H7 (cell line): Measurements from ENCODE around the gene MYLK3. TPM values are rescaled to one million over a fixed set of nuclear protein-coding genes. Genes with fewer than 3 reads are reported as not detected.
"Not testable (repeated sequence)": the region's sequence is repeated elsewhere in the genome, so short reads cannot be mapped to it uniquely, and the experiment has no call there.

ENCODE experiments used
- DNase-seq: peaks from one replicate; pipeline ENCODE4 v3.0.0; 2012
- H3K27me3 ChIP-seq: 2 replicates; pipeline ENCODE4 v1.6.0; 2011; ENCODE audit warnings: mild to moderate bottlenecking, low read length; ENCODE audit not compliant: control insufficient read depth, insufficient read depth
- H3K36me3 ChIP-seq: replicated peaks from 2 replicates; pipeline ENCODE4 v1.5.1; 2011; ENCODE audit warnings: low read length; ENCODE audit not compliant: control insufficient read depth, insufficient read depth
- H3K4me3 ChIP-seq: 2 replicates; pipeline ENCODE4 v1.5.1; 2011; ENCODE audit warnings: low read depth, mild to moderate bottlenecking, control low read depth, low read length, moderate library complexity; ENCODE audit not compliant: insufficient read depth
- total RNA-seq: library from RNA; depleted of rRNA; stranded (reverse); fragments of >200 nt; shearing (Covaris generic); gene quantifications from 2 replicates; pipeline ENCODE4 v1.2.3, GENCODE V29; 2014

Gene MYLK3
- total RNA-seq, 1 experiment from 2014 or later = 2.3 TPM

- DNase-seq = no peak
- peaks cover 18% of the 10 kb centered on the region for H3K36me3 ChIP-seq
- H3K27me3 ChIP-seq = no peaks in the 10 kb centered on the region
- no peak overlapping the region for H3K4me3 ChIP-seq
Observed at GRCh38 chr16:46700048-46700447, 48.1 kb downstream of the MYLK3 start.

- DNase-seq = no peak
- Histone ChIP-seq H3K4me3 (no peak overlapping the region), H3K36me3 (peaks cover 31% of the 10 kb centered on the region), H3K27me3 (no peaks in the 10 kb centered on the region)
Observed at GRCh38 chr16:46696957-46697356, 51.2 kb downstream of the MYLK3 start.

- H3K27me3 ChIP-seq = no peaks in the 10 kb centered on the region
- no peak overlapping the region for H3K4me3 ChIP-seq
- H3K36me3 ChIP-seq = peaks cover 38% of the 10 kb centered on the region
- no peak for DNase-seq
Observed at GRCh38 chr16:46695937-46696336, 52.2 kb downstream of the MYLK3 start.

- Histone ChIP-seq H3K27me3 (no peaks in the 10 kb centered on the region), H3K4me3 (no peak overlapping the region), H3K36me3 (peaks cover 37% of the 10 kb centered on the region)
- DNase-seq = no peak
Observed at GRCh38 chr16:46693598-46693997, 54.5 kb downstream of the MYLK3 start.

GRCh38 chr16:46691726-46692125, 56.4 kb downstream of the MYLK3 start:
- no peak for DNase-seq

GRCh38 chr16:46690281-46691178, 57.6 kb downstream of the MYLK3 start:
- Histone ChIP-seq H3K4me3 (peak overlapping the region; percentile 99), H3K36me3 (peaks cover 23% of the 10 kb centered on the region), H3K27me3 (no peaks in the 10 kb centered on the region)
- no peak for DNase-seq

More at GRCh38 chr16:46691726-46692125, 56.4 kb downstream of the MYLK3 start:
- no peak overlapping the region for H3K4me3 ChIP-seq
- H3K27me3 ChIP-seq = no peaks in the 10 kb centered on the region
- peaks cover 29% of the 10 kb centered on the region for H3K36me3 ChIP-seq

GRCh38 chr16:46689365-46690280, 58.5 kb downstream of the MYLK3 start, which contains the start of gene ORC6:
Gene ORC6, plus strand, starts transcription at chr16:46689659. Its CDS starts 47 bp downstream, at chr16:46689706.
- peak; percentile 97 for DNase-seq
- H3K4me3 ChIP-seq = peak within 1 kb of the TSS; percentile 99
- peaks cover 16% of the 10 kb centered on the region for H3K36me3 ChIP-seq
- H3K27me3 ChIP-seq = no peaks in the 10 kb centered on the region

GRCh38 chr16:46688654-46689364, 59.3 kb downstream of the MYLK3 start, which contains the start of gene VPS35:
Gene VPS35, minus strand, starts transcription at chr16:46689178. Its CDS starts 45 bp downstream, at chr16:46689133.
- DNase-seq = peak; percentile 97
- H3K36me3 ChIP-seq = peaks cover 15% of the 10 kb centered on the region

GRCh38 chr16:46688101-46688653, 60.0 kb downstream of the MYLK3 start:
- H3K36me3 ChIP-seq = peaks cover 12% of the 10 kb centered on the region
- H3K4me3 ChIP-seq = peak overlapping the region; percentile 99
- no peak for DNase-seq
- H3K27me3 ChIP-seq = no peaks in the 10 kb centered on the region

More at GRCh38 chr16:46688654-46689364, 59.3 kb downstream of the MYLK3 start, which contains the start of gene VPS35:
- Histone ChIP-seq H3K27me3 (no peaks in the 10 kb centered on the region), H3K4me3 (peak within 1 kb of the TSS; percentile 99)

- DNase-seq = no peak
- Histone ChIP-seq H3K36me3 (peaks cover 9% of the 10 kb centered on the region), H3K27me3 (no peaks in the 10 kb centered on the region), H3K4me3 (no peak overlapping the region)
Observed at GRCh38 chr16:46687486-46687885, 60.7 kb downstream of the MYLK3 start.

GRCh38 chr16:46686815-46687473, 61.2 kb downstream of the MYLK3 start:
- Histone ChIP-seq H3K36me3 (peaks cover 6% of the 10 kb centered on the region), H3K4me3 (no peak overlapping the region), H3K27me3 (no peaks in the 10 kb centered on the region)
- no peak for DNase-seq

- not testable (repeated sequence) for H3K4me3 ChIP-seq, DNase-seq, H3K36me3 ChIP-seq, H3K27me3 ChIP-seq
Observed at GRCh38 chr16:46681867-46682266, 66.3 kb downstream of the MYLK3 start.

- DNase-seq, H3K27me3 ChIP-seq, H3K4me3 ChIP-seq: not testable (repeated sequence)
- peaks cover 11% of the 10 kb centered on the region for H3K36me3 ChIP-seq
Observed at GRCh38 chr16:46677943-46678342, 70.2 kb downstream of the MYLK3 start.
